Immature natural killer cell (primary cell): ENCODE measurements around the gene NEDD9. TPM values are rescaled to one million over a fixed set of nuclear protein-coding genes. Genes with fewer than 3 reads are reported as not detected.
A peak's percentile ranks its signal among the peaks of the same experiment; 100 is the strongest.

Experiments
- DNase-seq, 3 donors: peaks; one replicate each; pipeline ENCODE4 v3.0.0; 2022; ENCODE audit warnings: mixed read lengths in 1 of 3
- H3K27ac Mint-ChIP-seq, 6 donors: one replicate each; pipeline ENCODE4 v1.8.0; 2020; ENCODE audit warnings: mixed read lengths in 6 of 6, mild to moderate bottlenecking in 5 of 6, inconsistent platforms in 4 of 6, moderate library complexity in 3 of 6
- H3K27me3 Mint-ChIP-seq, 3 donors: one replicate each; pipeline ENCODE4 v1.8.0; 2020 to 2021; ENCODE audit warnings: low read depth in 3 of 3, mild to moderate bottlenecking in 3 of 3, mixed read lengths in 3 of 3, moderate library complexity in 3 of 3, inconsistent platforms in 1 of 3
- H3K36me3 Mint-ChIP-seq, 3 donors: one replicate each; pipeline ENCODE4 v1.8.0; 2020; ENCODE audit warnings: mixed read lengths in 3 of 3, inconsistent platforms in 2 of 3, mild to moderate bottlenecking in 2 of 3
- H3K4me1 Mint-ChIP-seq, 2 donors: one replicate each; pipeline ENCODE4 v1.8.0; 2020; ENCODE audit warnings: inconsistent platforms in 2 of 2, mild to moderate bottlenecking in 2 of 2, mixed read lengths in 2 of 2, moderate library complexity in 1 of 2
- H3K4me3 Mint-ChIP-seq, 5 donors: one replicate each; pipeline ENCODE4 v1.8.0; 2020; ENCODE audit warnings: mild to moderate bottlenecking in 5 of 5, mixed read lengths in 5 of 5, inconsistent platforms in 3 of 5, moderate library complexity in 3 of 5
- H3K9me3 Mint-ChIP-seq, 6 donors: one replicate each; pipeline ENCODE4 v1.8.0; 2020; ENCODE audit warnings: mild to moderate bottlenecking in 6 of 6, mixed read lengths in 6 of 6, inconsistent platforms in 4 of 6, moderate library complexity in 3 of 6
- polyA plus RNA-seq, 3 donors: library from polyadenylated mRNA; unstranded; fragments of 300-500 nt; fragmentation: Illumina TruSeq; gene quantifications; one replicate each; pipeline ENCODE4 v1.2.3, GENCODE V29; 2021

Gene NEDD9
- polyA plus RNA-seq, 3 donors from 2014 or later = 26.2 to 73.6 (median 27.6) TPM

GRCh38 chr6:11179419-11180202 is 52.9 kb downstream of the NEDD9 start:
- no peaks in the 10 kb centered on the region for H3K9me3 Mint-ChIP-seq
- peaks cover 21 to 28% (median 24%) of the 10 kb centered on the region in 3 donors for H3K36me3 Mint-ChIP-seq
- no peaks in the 10 kb centered on the region for H3K27me3 Mint-ChIP-seq
- H3K4me1 Mint-ChIP-seq = peaks cover 2 to 16% of the 10 kb centered on the region in 2 donors
- peak overlapping the region in 2 of 6 donors; percentile 1 to 11 for H3K27ac Mint-ChIP-seq
- DNase-seq = no peak
- H3K4me3 Mint-ChIP-seq = no peak overlapping the region

DNA sequence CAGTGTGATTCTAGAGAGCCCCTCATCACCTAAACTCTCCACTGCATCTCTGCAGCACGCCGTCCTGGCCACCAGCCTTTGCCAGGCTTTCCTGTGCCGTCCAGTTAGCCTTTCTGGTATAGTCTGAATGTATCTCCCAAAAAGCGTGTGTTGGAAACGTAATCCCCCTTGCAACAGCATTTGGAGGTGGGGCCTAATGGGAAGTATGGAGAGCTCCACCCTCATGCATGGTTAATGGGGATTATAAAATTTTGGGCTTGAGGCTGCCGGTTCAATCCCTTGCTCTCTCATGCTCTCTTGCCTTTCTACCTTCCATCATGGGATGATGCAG is 53.4 kb downstream of the NEDD9 start:
- Mint-ChIP-seq H3K9me3 (no peaks in the 10 kb centered on the region), H3K27ac (peak overlapping the region in 2 of 6 donors; percentile 3 to 66), H3K36me3 (peaks cover 18 to 23% (median 21%) of the 10 kb centered on the region in 3 donors), H3K27me3 (no peaks in the 10 kb centered on the region), H3K4me3 (no peak overlapping the region), H3K4me1 (peaks cover 2 to 10% of the 10 kb centered on the region in 2 donors)
- no peak for DNase-seq

GRCh38 chr6:11177271-11177670 is 55.2 kb downstream of the NEDD9 start:
- no peak overlapping the region for H3K27ac Mint-ChIP-seq
- H3K4me1 Mint-ChIP-seq = peaks cover 13 to 14% of the 10 kb centered on the region in 2 donors
- H3K36me3 Mint-ChIP-seq = peaks cover 6 to 10% (median 8%) of the 10 kb centered on the region in 3 donors
- no peaks in the 10 kb centered on the region for H3K9me3 Mint-ChIP-seq
- peaks cover 0 to 2% (median 0%) of the 10 kb centered on the region in 3 donors for H3K27me3 Mint-ChIP-seq
- no peak overlapping the region for H3K4me3 Mint-ChIP-seq
- no peak for DNase-seq

GRCh38 chr6:11174242-11174611 is 58.2 kb downstream of the NEDD9 start:
- no peak for DNase-seq
- H3K4me1 Mint-ChIP-seq = peaks cover 18 to 20% of the 10 kb centered on the region in 2 donors
- no peaks in the 10 kb centered on the region for H3K9me3 Mint-ChIP-seq
- peaks cover 0 to 4% (median 2%) of the 10 kb centered on the region in 3 donors for H3K27me3 Mint-ChIP-seq
- peak overlapping the region in 1 of 6 donors; percentile 82 for H3K27ac Mint-ChIP-seq
- no peak overlapping the region for H3K4me3 Mint-ChIP-seq
- H3K36me3 Mint-ChIP-seq = no peaks in the 10 kb centered on the region

- no peaks in the 10 kb centered on the region for H3K9me3 Mint-ChIP-seq
- no peaks in the 10 kb centered on the region for H3K36me3 Mint-ChIP-seq
- DNase-seq = peak; percentile 63 to 70 (median 66)
- H3K27me3 Mint-ChIP-seq = peaks cover 0 to 4% (median 2%) of the 10 kb centered on the region in 3 donors
- H3K27ac Mint-ChIP-seq = peak overlapping the region in 2 of 6 donors; percentile 58 to 83
- H3K4me1 Mint-ChIP-seq = peaks cover 18 to 20% of the 10 kb centered on the region in 2 donors
- H3K4me3 Mint-ChIP-seq = peak overlapping the region; percentile 64 to 78 (median 67)
These were observed 59.8 kb downstream of the NEDD9 start for GRCh38 chr6:11172501-11173327.

DNA sequence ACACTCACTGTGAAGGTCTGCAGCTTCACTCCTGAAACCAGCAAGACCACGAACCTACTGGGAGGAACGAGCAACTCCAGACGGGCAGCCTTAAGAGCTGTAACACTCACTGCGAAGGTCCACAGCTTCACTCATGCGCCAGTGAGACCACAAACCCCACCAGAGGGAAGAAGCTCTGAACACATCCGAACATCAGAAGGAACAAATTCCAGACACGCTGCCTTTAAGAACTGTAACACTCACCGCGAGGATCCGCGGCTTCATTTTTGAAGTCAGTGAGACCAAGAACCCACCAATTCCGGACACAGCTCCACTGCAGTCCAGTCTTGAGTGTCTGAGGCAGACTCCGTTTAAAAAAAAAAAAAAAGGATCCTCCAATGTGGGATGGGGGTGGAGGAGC is 60.5 kb downstream of the NEDD9 start:
- no peaks in the 10 kb centered on the region for H3K9me3 Mint-ChIP-seq
- peak overlapping the region in 4 of 5 donors; percentile 67 to 78 (median 69) for H3K4me3 Mint-ChIP-seq
- no peak overlapping the region for H3K27ac Mint-ChIP-seq
- H3K27me3 Mint-ChIP-seq = peaks cover 0 to 4% (median 2%) of the 10 kb centered on the region in 3 donors
- H3K4me1 Mint-ChIP-seq = peaks cover 18 to 20% of the 10 kb centered on the region in 2 donors
- DNase-seq = no peak
- no peaks in the 10 kb centered on the region for H3K36me3 Mint-ChIP-seq

GRCh38 chr6:11168091-11168635 is 64.3 kb downstream of the NEDD9 start:
- no peaks in the 10 kb centered on the region for H3K9me3 Mint-ChIP-seq
- peaks cover 0 to 3% (median 0%) of the 10 kb centered on the region in 3 donors for H3K36me3 Mint-ChIP-seq
- peaks cover 0 to 4% (median 2%) of the 10 kb centered on the region in 3 donors for H3K27me3 Mint-ChIP-seq
- DNase-seq = no peak
- H3K4me1 Mint-ChIP-seq = peaks cover 22 to 30% of the 10 kb centered on the region in 2 donors
- no peak overlapping the region for H3K4me3 Mint-ChIP-seq
- no peak overlapping the region for H3K27ac Mint-ChIP-seq

DNA sequence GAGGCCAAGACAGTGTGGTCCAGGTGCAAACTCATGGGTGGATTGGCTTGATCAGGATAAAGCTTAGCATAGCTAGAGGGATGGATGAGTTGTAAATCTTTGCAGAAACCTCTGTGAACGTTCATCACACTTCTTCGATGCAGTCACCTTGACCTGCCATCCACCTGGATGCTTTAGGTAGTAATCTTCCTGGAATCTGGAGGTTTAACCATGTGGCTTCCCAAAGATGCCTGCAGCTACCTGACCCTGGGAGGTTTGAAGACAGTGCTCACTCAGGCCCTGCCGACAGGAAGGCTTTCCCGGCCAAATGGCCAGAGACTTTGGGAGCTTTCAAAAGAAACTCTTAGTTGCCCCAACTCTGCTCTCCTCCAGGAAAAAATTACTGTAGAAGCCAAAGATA is 65.5 kb downstream of the NEDD9 start:
- Mint-ChIP-seq H3K9me3 (no peaks in the 10 kb centered on the region), H3K4me1 (peaks cover 10 to 19% of the 10 kb centered on the region in 2 donors)

GRCh38 chr6:11164717-11165646 is 67.5 kb downstream of the NEDD9 start:
- peaks cover 0 to 5% (median 1%) of the 10 kb centered on the region in 3 donors for H3K27me3 Mint-ChIP-seq
- H3K4me3 Mint-ChIP-seq = no peak overlapping the region
- H3K4me1 Mint-ChIP-seq = peaks cover 6 to 15% of the 10 kb centered on the region in 2 donors
- no peak overlapping the region for H3K27ac Mint-ChIP-seq
- no peaks in the 10 kb centered on the region for H3K9me3 Mint-ChIP-seq
- H3K36me3 Mint-ChIP-seq = peaks cover 0 to 3% (median 0%) of the 10 kb centered on the region in 3 donors
- DNase-seq = no peak

More for the DNA sequence above, 65.5 kb downstream of the NEDD9 start:
- H3K36me3 Mint-ChIP-seq = peaks cover 0 to 3% (median 0%) of the 10 kb centered on the region in 3 donors
- no peak overlapping the region for H3K4me3 Mint-ChIP-seq
- peaks cover 0 to 4% (median 1%) of the 10 kb centered on the region in 3 donors for H3K27me3 Mint-ChIP-seq
- no peak for DNase-seq
- H3K27ac Mint-ChIP-seq = no peak overlapping the region

DNA sequence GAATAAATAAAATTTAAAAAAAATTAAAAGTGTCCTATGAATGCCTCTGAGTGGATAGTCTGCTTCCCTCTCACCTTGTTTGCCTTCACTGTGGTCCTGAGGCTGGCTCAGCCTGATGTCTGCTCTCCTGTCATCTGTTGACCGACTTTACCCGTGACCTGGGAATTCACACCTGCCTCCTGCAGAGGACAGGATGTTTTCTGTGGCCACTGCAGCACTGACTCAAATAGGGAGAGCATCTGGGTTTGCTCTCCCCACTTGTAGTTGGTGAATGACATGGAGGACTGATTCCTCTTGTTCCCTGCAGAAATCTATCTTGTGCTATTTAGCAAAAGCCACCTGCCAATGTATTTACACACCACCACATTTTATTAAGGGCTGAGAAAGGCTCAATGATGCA is 68.5 kb downstream of the NEDD9 start:
- H3K27ac Mint-ChIP-seq = peak overlapping the region in 2 of 6 donors; percentile 44 to 69
- H3K36me3 Mint-ChIP-seq = peaks cover 0 to 3% (median 0%) of the 10 kb centered on the region in 3 donors
- H3K4me1 Mint-ChIP-seq = peaks cover 6 to 15% of the 10 kb centered on the region in 2 donors
- no peaks in the 10 kb centered on the region for H3K9me3 Mint-ChIP-seq
- H3K27me3 Mint-ChIP-seq = peaks cover 0 to 3% (median 1%) of the 10 kb centered on the region in 3 donors
- DNase-seq = no peak
- H3K4me3 Mint-ChIP-seq = no peak overlapping the region

DNA sequence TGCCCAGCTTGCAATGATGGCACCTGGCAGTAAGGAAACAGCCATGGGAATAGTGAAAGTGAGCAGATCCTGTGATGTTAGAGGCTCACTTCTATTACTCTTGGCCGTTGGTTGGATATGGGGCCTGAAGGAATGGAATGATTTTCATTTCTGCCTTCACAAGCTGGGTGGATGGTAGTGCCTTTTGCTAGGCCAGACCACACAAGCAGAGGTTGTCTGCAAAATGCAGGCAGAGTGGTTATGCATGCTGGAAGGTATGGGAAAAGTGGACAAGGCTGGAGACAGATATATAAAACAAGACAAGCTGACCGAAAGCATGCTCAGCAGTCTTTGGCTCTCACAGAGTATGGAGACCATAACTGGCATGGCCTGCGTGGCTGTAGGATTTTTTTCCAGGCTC is 70.2 kb downstream of the NEDD9 start:
- Mint-ChIP-seq H3K36me3 (peaks cover 0 to 3% (median 0%) of the 10 kb centered on the region in 3 donors), H3K27ac (no peak overlapping the region)
- DNase-seq = no peak

GRCh38 chr6:11161031-11161956 is 71.2 kb downstream of the NEDD9 start:
- Mint-ChIP-seq H3K4me1 (peaks cover 6 to 15% of the 10 kb centered on the region in 2 donors), H3K27me3 (peaks cover 0 to 4% (median 1%) of the 10 kb centered on the region in 3 donors), H3K4me3 (no peak overlapping the region), H3K27ac (no peak overlapping the region), H3K9me3 (no peaks in the 10 kb centered on the region), H3K36me3 (peaks cover 0 to 3% (median 0%) of the 10 kb centered on the region in 3 donors)
- DNase-seq = no peak

More for the DNA sequence above, 70.2 kb downstream of the NEDD9 start:
- Mint-ChIP-seq H3K9me3 (no peaks in the 10 kb centered on the region), H3K4me1 (peaks cover 6 to 15% of the 10 kb centered on the region in 2 donors), H3K27me3 (peaks cover 0 to 3% (median 1%) of the 10 kb centered on the region in 3 donors), H3K4me3 (no peak overlapping the region)
